Fibroblast of skin of right quadriceps (primary cell): ENCODE measurements around the gene CRIP1.

Experiments
- DNase-seq: peaks from one replicate; pipeline ENCODE4 v3.0.0-alpha.2; 2013

CRIP1 gene

GRCh38 chr14:105486163-105486973 is at the start of gene CRIP1:
Gene CRIP1 (plus strand): TSS chr14:105486886. CDS start chr14:105487260, 374 bp downstream.
- DNase-seq: no peak

GRCh38 chr14:105436891-105437722 is 49.6 kb upstream of the CRIP1 start:
- DNase-seq: no peak

- no peak for DNase-seq
Observed at GRCh38 chr14:105437723-105438500, 48.8 kb upstream of the CRIP1 start.

- no peak for DNase-seq
Observed at GRCh38 chr14:105439179-105439578, 47.5 kb upstream of the CRIP1 start.

- DNase-seq: no peak
Observed at GRCh38 chr14:105439710-105440553, 46.8 kb upstream of the CRIP1 start.

- no peak for DNase-seq
Observed at GRCh38 chr14:105440554-105440900, 46.2 kb upstream of the CRIP1 start.

- DNase-seq: no peak
Observed at GRCh38 chr14:105440992-105441391, 45.7 kb upstream of the CRIP1 start.

- DNase-seq: no peak
Observed at GRCh38 chr14:105442125-105442524, 44.6 kb upstream of the CRIP1 start.

GRCh38 chr14:105442834-105443233 is 43.9 kb upstream of the CRIP1 start:
- DNase-seq: no peak

- no peak for DNase-seq
Observed at GRCh38 chr14:105444859-105445258, 41.8 kb upstream of the CRIP1 start.

- DNase-seq: no peak
Observed at GRCh38 chr14:105445290-105445689, 41.4 kb upstream of the CRIP1 start.

GRCh38 chr14:105445901-105446845 is 40.5 kb upstream of the CRIP1 start:
- no peak for DNase-seq

- DNase-seq: no peak
Observed at GRCh38 chr14:105446971-105447370, 39.7 kb upstream of the CRIP1 start.

GRCh38 chr14:105447651-105448640 is 38.7 kb upstream of the CRIP1 start:
- no peak for DNase-seq

GRCh38 chr14:105448706-105449111 is 38.0 kb upstream of the CRIP1 start:
- DNase-seq: peak; percentile 43

GRCh38 chr14:105449276-105450122 is 37.2 kb upstream of the CRIP1 start:
- no peak for DNase-seq

GRCh38 chr14:105450123-105450505 is 36.6 kb upstream of the CRIP1 start:
- no peak for DNase-seq

GRCh38 chr14:105450864-105451720 is 35.6 kb upstream of the CRIP1 start:
- no peak for DNase-seq
